Right renal cortex interstitium (tissue), 3 donors: ENCODE data around the gene MACF1. TPM values are rescaled to one million over a fixed set of nuclear protein-coding genes. Genes with fewer than 3 reads are reported as not detected.

Experiments used
- DNase-seq, 3 donors: peaks; one replicate each; pipeline ENCODE4 v3.0.0-alpha.2; 2013; ENCODE audit warnings: low read depth in 3 of 3, low spot score in 2 of 3
- polyA plus RNA-seq, 3 donors: library from polyadenylated mRNA; unstranded; fragments of 120-200 nt; gene quantifications; one replicate each; pipeline ENCODE4 v1.2.1, GENCODE V29; 2013; ENCODE audit not compliant: insufficient read length in 3 of 3

Gene MACF1
- polyA plus RNA-seq, 3 donors: 233 to 252 (median 236) TPM

- DNase-seq: no peak
Observed at GRCh38 chr1:39385067-39385988, 180.8 kb downstream of the MACF1 start.

GRCh38 chr1:39386997-39387396 lies 182.5 kb downstream of the MACF1 start:
- no peak for DNase-seq

- DNase-seq: no peak
Observed at GRCh38 chr1:39387452-39387851, 183.0 kb downstream of the MACF1 start.

- no peak for DNase-seq
Observed at GRCh38 chr1:39391691-39392679, 187.5 kb downstream of the MACF1 start.

GRCh38 chr1:39392851-39393573 lies 188.5 kb downstream of the MACF1 start:
- DNase-seq: no peak

GRCh38 chr1:39393645-39394044 lies 189.2 kb downstream of the MACF1 start:
- DNase-seq: no peak

- DNase-seq: no peak
Observed at GRCh38 chr1:39394059-39394458, 189.6 kb downstream of the MACF1 start.

- DNase-seq: no peak
Observed at GRCh38 chr1:39394598-39394997, 190.1 kb downstream of the MACF1 start.

GRCh38 chr1:39395357-39395831 lies 190.9 kb downstream of the MACF1 start:
- no peak for DNase-seq

- DNase-seq: no peak
Observed at GRCh38 chr1:39396671-39397070, 192.2 kb downstream of the MACF1 start.

GRCh38 chr1:39397487-39397886 lies 193.0 kb downstream of the MACF1 start:
- no peak for DNase-seq

GRCh38 chr1:39398278-39399021 lies 194.0 kb downstream of the MACF1 start:
- no peak for DNase-seq

GRCh38 chr1:39401106-39401505 lies 196.6 kb downstream of the MACF1 start:
- no peak for DNase-seq

GRCh38 chr1:39404876-39405275 lies 200.4 kb downstream of the MACF1 start:
- no peak for DNase-seq

GRCh38 chr1:39405358-39405757 lies 200.9 kb downstream of the MACF1 start:
- DNase-seq: no peak

GRCh38 chr1:39406533-39407450 lies 202.3 kb downstream of the MACF1 start:
- no peak for DNase-seq

GRCh38 chr1:39407510-39407895 lies 203.0 kb downstream of the MACF1 start:
- no peak for DNase-seq

- no peak for DNase-seq
Observed at GRCh38 chr1:39407896-39408640, 203.6 kb downstream of the MACF1 start.
